Activated CD4-positive, CD25-positive, alpha-beta regulatory T cell treated with anti-CD3 and anti-CD28 coated beads, Interleukin-2, amount 50 U/mL, for 24 hours (primary cell): ENCODE measurements around the gene ADAM10.

Experiments
- ATAC-seq, 2 donors: fragments of 150-1000 bp; cut with Tn5 transposase; one replicate each; pipeline ENCODE4 v1.10.0; 2021; ENCODE audit warnings: mild to moderate bottlenecking in 1 of 2, moderate library complexity in 1 of 2

ADAM10 gene

GRCh38 chr15:58715266-58715917, 34.1 kb downstream of the ADAM10 start:
- no peak for ATAC-seq

GRCh38 chr15:58710701-58711100, 38.8 kb downstream of the ADAM10 start:
- ATAC-seq: no peak

GRCh38 chr15:58707397-58707796, 42.1 kb downstream of the ADAM10 start:
- ATAC-seq: peak; percentile 77 to 83

GRCh38 chr15:58705105-58705504, 44.4 kb downstream of the ADAM10 start:
- ATAC-seq: no peak

- no peak for ATAC-seq
Measured at GRCh38 chr15:58704155-58704865, 45.2 kb downstream of the ADAM10 start.

- no peak for ATAC-seq
Measured at GRCh38 chr15:58703610-58704009, 45.9 kb downstream of the ADAM10 start.

- ATAC-seq: no peak
Measured at GRCh38 chr15:58702233-58702632, 47.3 kb downstream of the ADAM10 start.

- no peak for ATAC-seq
Measured at GRCh38 chr15:58701376-58701775, 48.1 kb downstream of the ADAM10 start.

- ATAC-seq: peak; percentile 67 to 69
Measured at GRCh38 chr15:58699769-58700168, 49.7 kb downstream of the ADAM10 start.

- ATAC-seq: no peak
Measured at GRCh38 chr15:58698887-58699641, 50.4 kb downstream of the ADAM10 start.

GRCh38 chr15:58697220-58697619, 52.3 kb downstream of the ADAM10 start:
- no peak for ATAC-seq

- no peak for ATAC-seq
Measured at GRCh38 chr15:58696738-58697137, 52.8 kb downstream of the ADAM10 start.

GRCh38 chr15:58694641-58695398, 54.7 kb downstream of the ADAM10 start:
- no peak for ATAC-seq

GRCh38 chr15:58690703-58691102, 58.8 kb downstream of the ADAM10 start:
- ATAC-seq: peak in 1 of 2 donors; percentile 53

- ATAC-seq: no peak
Measured at GRCh38 chr15:58689646-58690045, 59.9 kb downstream of the ADAM10 start.

GRCh38 chr15:58686286-58686685, 63.2 kb downstream of the ADAM10 start:
- ATAC-seq: no peak

GRCh38 chr15:58684751-58685150, 64.8 kb downstream of the ADAM10 start:
- no peak for ATAC-seq

- ATAC-seq: no peak
Measured at GRCh38 chr15:58684036-58684710, 65.3 kb downstream of the ADAM10 start.

GRCh38 chr15:58682234-58682633, 67.3 kb downstream of the ADAM10 start:
- no peak for ATAC-seq

- no peak for ATAC-seq
Measured at GRCh38 chr15:58678683-58679082, 70.8 kb downstream of the ADAM10 start.

GRCh38 chr15:58677426-58677825, 72.1 kb downstream of the ADAM10 start:
- ATAC-seq: no peak

GRCh38 chr15:58676766-58677165, 72.7 kb downstream of the ADAM10 start:
- ATAC-seq: no peak
